Parathyroid adenoma (tissue), 2 donors: ENCODE measurements around the gene FSD2.

ENCODE experiments used
- H2AFZ ChIP-seq: fragments of 300-600 bp; sonication (generic); one replicate; pipeline ENCODE4 v1.7.0; 2017; ENCODE audit warnings: antibody characterized with exemption, mild to moderate bottlenecking
- H3K27ac ChIP-seq: fragments of 300-600 bp; sonication (generic); one replicate; pipeline ENCODE4 v1.7.0; 2017
- H3K27me3 ChIP-seq: fragments of 300-600 bp; sonication (generic); one replicate; pipeline ENCODE4 v1.7.0; 2017; ENCODE audit warnings: low read length; ENCODE audit not compliant: control insufficient read depth, insufficient read depth
- H3K36me3 ChIP-seq: fragments of 300-600 bp; sonication (generic); one replicate; pipeline ENCODE4 v1.7.0; 2017; ENCODE audit warnings: low read length; ENCODE audit not compliant: control insufficient read depth, insufficient read depth
- H3K4me1 ChIP-seq: fragments of 300-600 bp; sonication (generic); one replicate; pipeline ENCODE4 v1.7.0; 2017; ENCODE audit warnings: control low read depth
- H3K4me2 ChIP-seq: fragments of 300-600 bp; sonication (generic); one replicate; pipeline ENCODE4 v1.7.0; 2017; ENCODE audit warnings: low read length
- H3K4me3 ChIP-seq: fragments of 300-600 bp; sonication (generic); one replicate; pipeline ENCODE4 v1.7.0; 2017; ENCODE audit warnings: low read depth, low read length
- H3K79me2 ChIP-seq: fragments of 300-600 bp; sonication (generic); one replicate; pipeline ENCODE4 v1.7.0; 2017; ENCODE audit warnings: control low read depth
- H3K9ac ChIP-seq: fragments of 300-600 bp; sonication (generic); one replicate; pipeline ENCODE4 v1.7.0; 2017; ENCODE audit warnings: mild to moderate bottlenecking
- H3K9me3 ChIP-seq: fragments of 300-600 bp; sonication (generic); one replicate; pipeline ENCODE4 v1.7.0; 2017; ENCODE audit warnings: low read length; ENCODE audit not compliant: control insufficient read depth
- TF ChIP-seq, protein P1 (sequence below): fragments of 300-600 bp; sonication (generic); IDR thresholded peaks from one replicate; pipeline ENCODE4 v1.7.0; 2017; ENCODE audit warnings: antibody characterized with exemption, mild to moderate bottlenecking
- donor health status: primary hyperparathyroidism.

Gene FSD2

DNA sequence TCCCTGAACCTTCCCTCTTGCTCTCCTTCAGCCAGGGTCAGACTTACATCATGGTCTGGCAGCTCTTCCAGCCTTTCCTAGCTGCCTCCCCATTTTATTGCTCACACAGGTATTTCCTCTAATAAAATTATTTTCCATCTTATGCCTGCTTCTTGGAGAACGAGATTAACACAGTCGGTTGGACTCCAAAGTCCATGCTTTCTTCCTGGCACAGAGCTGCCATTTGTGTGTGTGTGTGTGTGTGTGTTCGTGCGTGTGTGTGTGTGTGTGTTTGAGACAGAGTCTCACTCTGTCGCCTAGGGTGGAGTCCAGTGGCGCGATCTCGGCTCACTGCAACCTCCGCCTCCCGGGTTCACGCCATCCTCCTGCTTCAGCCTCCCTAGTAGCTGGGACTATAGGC, 15.5 kb downstream of the FSD2 start:
- TF ChIP-seq, protein P1, sequence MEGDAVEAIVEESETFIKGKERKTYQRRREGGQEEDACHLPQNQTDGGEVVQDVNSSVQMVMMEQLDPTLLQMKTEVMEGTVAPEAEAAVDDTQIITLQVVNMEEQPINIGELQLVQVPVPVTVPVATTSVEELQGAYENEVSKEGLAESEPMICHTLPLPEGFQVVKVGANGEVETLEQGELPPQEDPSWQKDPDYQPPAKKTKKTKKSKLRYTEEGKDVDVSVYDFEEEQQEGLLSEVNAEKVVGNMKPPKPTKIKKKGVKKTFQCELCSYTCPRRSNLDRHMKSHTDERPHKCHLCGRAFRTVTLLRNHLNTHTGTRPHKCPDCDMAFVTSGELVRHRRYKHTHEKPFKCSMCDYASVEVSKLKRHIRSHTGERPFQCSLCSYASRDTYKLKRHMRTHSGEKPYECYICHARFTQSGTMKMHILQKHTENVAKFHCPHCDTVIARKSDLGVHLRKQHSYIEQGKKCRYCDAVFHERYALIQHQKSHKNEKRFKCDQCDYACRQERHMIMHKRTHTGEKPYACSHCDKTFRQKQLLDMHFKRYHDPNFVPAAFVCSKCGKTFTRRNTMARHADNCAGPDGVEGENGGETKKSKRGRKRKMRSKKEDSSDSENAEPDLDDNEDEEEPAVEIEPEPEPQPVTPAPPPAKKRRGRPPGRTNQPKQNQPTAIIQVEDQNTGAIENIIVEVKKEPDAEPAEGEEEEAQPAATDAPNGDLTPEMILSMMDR = no peak
- H3K4me1 ChIP-seq = no peaks in the 10 kb centered on the region
- H3K9ac ChIP-seq = no peak overlapping the region
- H3K36me3 ChIP-seq = no peaks in the 10 kb centered on the region
- H2AFZ ChIP-seq = no peak overlapping the region
- H3K9me3 ChIP-seq = no peaks in the 10 kb centered on the region
- no peak overlapping the region for H3K4me3 ChIP-seq
- no peaks in the 10 kb centered on the region for H3K27me3 ChIP-seq
- no peak overlapping the region for H3K27ac ChIP-seq
- no peaks in the 10 kb centered on the region for H3K79me2 ChIP-seq
- no peak overlapping the region for H3K4me2 ChIP-seq

DNA sequence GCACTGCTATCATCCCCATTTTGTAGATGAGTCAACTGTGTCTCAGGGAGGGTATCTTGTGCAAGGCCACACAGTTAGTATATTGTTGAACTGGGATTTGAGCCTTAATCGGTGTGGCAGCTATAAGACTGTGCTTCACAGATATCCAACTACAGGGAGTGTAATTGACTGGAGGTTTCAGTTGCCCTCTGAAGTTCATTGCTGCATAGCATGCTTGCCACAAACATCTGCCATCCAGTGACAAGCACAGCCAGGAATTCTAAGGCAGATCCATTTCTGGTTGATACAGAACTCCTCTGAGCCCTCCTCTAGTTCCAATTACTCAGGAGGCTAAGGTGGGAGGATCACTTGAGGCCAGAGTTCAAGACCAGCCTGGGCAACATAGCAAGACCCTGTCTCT, 16.4 kb downstream of the FSD2 start:
- no peak overlapping the region for H3K27ac ChIP-seq
- no peaks in the 10 kb centered on the region for H3K9me3 ChIP-seq
- TF ChIP-seq, protein P1 = no peak
- H3K4me1 ChIP-seq = no peaks in the 10 kb centered on the region
- H2AFZ ChIP-seq = no peak overlapping the region
- H3K4me3 ChIP-seq = no peak overlapping the region
- H3K9ac ChIP-seq = no peak overlapping the region
- H3K79me2 ChIP-seq = no peaks in the 10 kb centered on the region
- no peaks in the 10 kb centered on the region for H3K36me3 ChIP-seq
- no peaks in the 10 kb centered on the region for H3K27me3 ChIP-seq
- H3K4me2 ChIP-seq = no peak overlapping the region

DNA sequence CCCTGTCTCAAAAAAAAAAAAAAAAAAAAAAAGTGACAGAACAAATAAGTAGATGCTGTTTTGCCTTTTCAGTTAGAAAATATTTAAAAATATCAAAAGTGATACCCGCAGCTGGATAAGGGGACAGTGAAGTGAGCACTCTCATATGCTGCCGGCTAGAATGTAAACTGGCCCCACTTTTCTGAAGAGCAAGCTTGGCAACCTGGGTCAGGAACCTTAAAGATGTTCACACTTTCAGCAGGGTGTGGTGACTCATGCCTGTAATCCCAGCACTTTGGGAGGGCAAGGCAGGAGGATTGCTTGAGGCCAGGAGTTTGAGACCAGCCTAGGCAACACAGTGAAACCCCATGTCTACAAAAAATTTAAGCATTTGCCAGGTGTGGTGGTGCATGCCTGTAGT, 17.4 kb downstream of the FSD2 start:
- Histone ChIP-seq H3K27me3 (no peaks in the 10 kb centered on the region), H3K36me3 (no peaks in the 10 kb centered on the region), H2AFZ (no peak overlapping the region), H3K4me3 (no peak overlapping the region), H3K27ac (no peak overlapping the region), H3K79me2 (no peaks in the 10 kb centered on the region), H3K4me2 (no peak overlapping the region), H3K4me1 (no peaks in the 10 kb centered on the region), H3K9me3 (no peaks in the 10 kb centered on the region), H3K9ac (no peak overlapping the region)
- TF ChIP-seq, protein P1 = no peak

DNA sequence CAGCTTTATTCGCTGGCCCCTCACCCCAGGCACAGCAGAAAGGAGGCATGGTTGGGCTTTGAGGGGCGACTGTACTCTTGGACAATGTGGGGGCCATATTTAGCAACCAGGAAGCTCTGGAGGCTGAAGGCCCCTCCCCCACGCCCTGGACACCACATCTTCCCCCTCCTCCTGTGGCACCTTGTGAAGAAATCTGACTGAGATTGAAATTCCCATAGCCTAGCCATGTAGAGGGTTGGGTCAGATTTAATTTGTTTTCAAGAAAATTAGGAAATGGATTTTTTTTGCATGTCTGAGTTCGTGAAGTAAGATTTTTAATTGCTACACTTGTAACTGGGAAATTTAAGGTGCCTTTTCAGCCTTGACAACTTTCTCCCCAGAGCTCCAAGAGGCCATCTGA, 24.5 kb downstream of the FSD2 start:
- Histone ChIP-seq H3K79me2 (no peaks in the 10 kb centered on the region), H3K4me2 (no peak overlapping the region), H3K9ac (no peak overlapping the region), H3K9me3 (no peaks in the 10 kb centered on the region), H2AFZ (no peak overlapping the region), H3K4me1 (no peaks in the 10 kb centered on the region), H3K27me3 (no peaks in the 10 kb centered on the region), H3K4me3 (no peak overlapping the region), H3K36me3 (no peaks in the 10 kb centered on the region), H3K27ac (no peak overlapping the region)
- TF ChIP-seq, protein P1 = no peak

DNA sequence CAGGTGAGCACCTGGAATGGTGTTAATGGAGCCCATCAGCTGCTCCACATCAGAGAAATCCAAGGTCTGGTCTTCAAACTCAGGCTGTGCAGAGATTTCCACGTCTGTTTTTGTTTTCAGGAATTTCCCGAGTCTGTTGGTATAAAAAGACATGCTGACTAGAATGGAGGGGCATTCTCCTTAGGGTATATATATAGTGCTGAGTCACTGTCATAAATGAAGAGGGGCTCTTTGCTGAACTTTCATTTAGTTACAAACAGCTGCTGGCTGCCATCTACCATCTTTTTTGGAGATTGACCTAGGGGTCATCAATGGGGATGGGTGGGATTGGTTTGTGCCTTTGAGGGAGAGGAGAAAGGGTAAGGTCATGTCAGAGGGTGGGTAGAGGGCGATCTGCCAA, 27.1 kb downstream of the FSD2 start:
- no peak overlapping the region for H2AFZ ChIP-seq
- no peak overlapping the region for H3K27ac ChIP-seq
- no peaks in the 10 kb centered on the region for H3K79me2 ChIP-seq
- no peak overlapping the region for H3K4me2 ChIP-seq
- H3K4me1 ChIP-seq = no peaks in the 10 kb centered on the region
- no peaks in the 10 kb centered on the region for H3K36me3 ChIP-seq
- no peak overlapping the region for H3K9ac ChIP-seq
- no peaks in the 10 kb centered on the region for H3K9me3 ChIP-seq
- TF ChIP-seq, protein P1 = no peak
- H3K27me3 ChIP-seq = no peaks in the 10 kb centered on the region
- H3K4me3 ChIP-seq = no peak overlapping the region
